Measurements from ENCODE around the gene SMIM24.
"Not testable (repeated sequence)": the region's sequence is repeated elsewhere in the genome, so short reads cannot be mapped to it uniquely, and the experiment has no call there.

SMIM24 gene

DNA sequence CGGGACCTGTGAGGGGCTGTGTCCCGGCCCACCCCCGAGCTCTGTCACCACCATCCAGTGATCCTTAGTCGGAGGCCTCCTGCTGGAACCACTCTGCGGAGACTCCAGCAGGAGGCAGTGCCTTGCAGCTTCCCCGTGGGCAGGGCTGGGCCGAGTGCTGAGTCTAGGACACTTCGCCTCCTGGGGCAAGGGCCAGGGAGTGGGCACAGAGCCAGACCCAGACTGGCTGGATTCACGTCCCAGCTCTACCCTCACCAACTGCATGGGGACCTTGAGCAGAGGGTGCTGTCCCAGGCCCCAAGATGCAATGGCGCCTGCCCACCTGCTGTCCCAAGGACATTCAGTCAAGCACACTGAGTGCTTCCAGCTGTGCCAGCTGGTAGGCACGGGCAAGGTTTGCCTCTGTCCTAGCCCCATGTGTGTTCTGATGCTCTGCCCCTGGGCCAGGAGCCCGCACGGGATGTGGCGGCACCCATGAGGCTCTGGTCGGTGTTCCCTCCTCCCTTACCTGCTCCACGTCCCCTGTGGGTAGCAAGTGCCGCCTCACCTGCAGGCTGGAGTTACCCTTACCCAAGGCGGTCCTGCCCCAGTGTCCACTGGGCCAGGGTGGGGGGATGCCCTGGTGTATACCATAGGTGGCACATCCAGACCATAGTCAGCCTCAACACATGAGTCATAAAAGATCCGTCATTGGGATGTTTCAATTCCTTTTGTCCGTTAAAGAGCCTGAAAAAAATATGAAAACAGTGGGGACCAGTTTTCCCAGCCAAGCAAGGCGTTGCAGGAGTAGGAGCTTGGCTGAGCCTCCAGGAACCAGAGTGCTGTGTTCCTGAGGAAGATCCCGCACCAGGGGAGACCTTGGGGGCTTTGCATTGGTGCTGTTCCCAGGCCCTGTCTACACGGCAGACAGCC is 33.2 kb upstream of the SMIM24 start:
- no peak for DNase-seq

DNA sequence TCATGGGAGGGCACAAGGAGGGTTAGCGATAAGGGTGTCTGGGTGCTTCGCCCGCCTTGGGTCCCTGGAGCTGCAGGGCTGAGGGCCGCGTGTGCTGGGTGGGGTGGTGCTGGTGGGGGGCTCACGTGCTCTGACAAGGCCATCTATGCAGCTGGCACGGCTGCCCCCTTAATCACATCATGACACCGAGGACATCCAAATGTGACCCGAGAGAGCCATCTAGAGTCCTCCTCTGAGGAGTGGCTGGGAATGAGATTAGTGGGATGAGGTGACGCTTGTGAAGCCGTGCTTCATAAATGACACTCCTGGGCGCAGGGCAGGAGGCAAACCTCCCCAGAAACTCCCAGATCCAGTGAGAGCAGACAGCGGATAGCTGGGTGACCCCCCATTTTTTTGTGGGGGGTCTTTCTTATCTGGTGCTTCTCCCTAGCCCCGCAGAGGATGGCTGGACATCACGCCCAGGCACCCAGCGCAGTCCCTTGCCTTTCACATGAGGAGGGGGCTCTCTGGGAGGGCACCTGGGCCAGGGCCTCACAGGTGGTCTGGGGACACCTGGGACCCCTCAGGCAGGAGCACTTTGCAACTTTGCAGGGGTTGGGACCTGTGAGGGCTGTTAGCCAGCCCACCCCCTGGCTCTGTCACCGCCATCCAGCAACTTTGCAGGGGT is 32.4 kb upstream of the SMIM24 start:
- DNase-seq = no peak

DNA sequence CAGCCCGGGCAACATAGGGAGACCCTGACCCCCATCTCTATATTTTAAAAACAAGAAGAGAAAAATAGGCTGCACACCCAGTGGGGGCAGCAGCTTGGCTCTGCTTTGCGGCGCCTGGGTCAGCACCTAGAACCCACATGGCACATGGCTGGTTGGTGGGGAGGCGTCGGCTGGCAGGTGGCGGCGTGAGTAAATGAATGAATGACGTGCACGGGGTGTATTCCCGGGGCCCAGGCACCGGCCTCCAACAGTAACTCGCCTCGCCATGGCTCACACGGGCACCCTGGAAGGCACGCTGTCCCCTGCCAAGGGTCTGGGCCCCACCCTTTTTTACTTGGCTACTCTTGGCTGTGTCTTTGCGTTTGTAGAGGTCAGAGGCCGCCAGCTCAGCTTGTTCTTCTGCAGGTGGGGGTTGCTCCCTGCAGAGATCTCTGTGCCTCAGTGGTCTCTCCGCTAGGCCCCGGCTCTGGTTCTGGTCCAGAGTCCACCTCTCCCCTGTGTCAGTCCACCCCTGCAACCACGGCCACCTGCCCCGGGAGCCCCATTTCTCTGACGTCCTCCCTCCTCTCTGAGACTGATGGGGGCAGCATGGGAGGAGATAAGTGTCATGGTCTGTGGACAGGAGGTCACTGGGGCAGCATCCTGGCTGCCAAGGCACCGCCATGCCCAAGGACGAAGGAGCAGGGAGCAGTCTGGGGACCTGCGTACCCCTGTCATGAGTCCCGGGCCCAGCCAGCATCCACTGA is 31.4 kb upstream of the SMIM24 start:
- no peak for DNase-seq

DNA sequence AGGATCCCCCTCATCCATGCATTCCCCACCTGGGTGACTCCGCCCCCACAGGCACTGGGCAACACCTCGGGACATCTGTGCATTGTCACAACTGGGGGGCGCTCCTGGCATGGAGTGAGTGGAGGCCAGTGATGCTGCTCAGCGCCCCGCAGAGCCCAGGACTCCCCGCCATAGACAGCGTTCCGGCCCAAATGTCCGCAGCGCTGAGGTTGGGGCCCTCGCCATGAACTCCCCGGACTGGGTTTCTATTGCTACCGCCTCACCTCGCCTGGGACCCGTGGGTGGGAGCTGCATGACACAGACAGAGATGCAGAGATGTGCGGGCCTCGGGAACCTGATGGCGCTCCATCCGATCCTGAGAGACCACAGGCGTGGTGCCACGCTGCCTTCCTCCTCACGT is 30.4 kb upstream of the SMIM24 start:
- no peak for DNase-seq

DNA sequence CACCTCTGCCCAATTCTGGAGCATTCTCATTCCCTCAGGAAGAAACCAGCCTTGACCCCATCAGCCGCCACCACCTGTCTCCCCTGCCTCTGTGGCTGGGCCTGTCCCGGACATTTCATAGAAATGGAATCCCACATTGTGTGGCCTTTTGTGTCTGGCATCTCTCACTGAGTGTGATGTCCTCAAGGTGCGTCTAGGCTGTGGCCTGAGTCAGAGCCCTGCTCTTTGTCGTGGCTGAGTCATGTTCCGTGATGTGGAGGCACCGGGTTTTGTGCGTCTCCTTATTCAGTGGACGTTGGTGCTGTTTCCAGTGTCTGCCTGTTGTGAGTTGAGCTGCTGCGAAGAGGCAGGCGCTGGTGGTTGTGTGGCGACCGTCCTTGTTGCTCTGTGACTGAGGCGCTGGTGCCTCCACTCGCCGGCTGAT is 29.3 kb upstream of the SMIM24 start:
- no peak for DNase-seq

DNA sequence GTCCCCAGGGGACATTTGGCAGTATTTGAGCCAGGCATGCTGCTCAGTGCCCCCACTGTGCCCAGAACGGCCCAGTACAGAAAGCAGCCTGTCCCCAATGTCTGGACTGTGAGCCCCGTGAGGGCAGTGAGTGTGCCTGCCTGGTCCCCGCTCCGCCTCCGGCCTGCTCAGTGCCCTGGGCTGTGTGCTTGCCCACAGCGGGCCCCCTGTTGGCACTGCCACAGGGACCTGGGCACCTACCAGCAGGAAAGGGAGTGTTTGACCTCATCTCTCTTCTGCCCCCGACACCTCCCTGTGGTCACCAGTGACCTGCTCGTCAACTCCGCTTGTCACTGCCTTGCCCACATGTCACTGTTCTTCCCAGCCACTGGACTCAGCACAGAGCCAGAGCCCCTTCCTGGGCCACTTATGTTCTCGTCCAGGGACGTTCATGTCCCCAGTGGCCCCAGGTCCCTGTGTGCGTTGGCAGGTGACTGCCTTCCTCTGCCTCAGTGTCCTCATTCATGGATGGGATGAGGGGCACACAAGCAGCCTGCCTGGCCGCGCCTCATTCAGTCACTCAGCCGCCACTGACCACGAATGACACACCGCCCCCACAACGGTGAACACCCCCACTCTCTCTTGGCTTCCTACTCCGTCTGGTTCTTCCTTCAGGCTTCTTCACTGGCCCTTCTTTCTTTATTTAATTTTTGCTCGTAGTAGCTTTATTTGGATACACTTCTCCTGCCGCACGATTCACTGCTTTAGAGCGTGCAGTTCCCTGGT is 28.6 kb upstream of the SMIM24 start:
- DNase-seq = no peak

DNA sequence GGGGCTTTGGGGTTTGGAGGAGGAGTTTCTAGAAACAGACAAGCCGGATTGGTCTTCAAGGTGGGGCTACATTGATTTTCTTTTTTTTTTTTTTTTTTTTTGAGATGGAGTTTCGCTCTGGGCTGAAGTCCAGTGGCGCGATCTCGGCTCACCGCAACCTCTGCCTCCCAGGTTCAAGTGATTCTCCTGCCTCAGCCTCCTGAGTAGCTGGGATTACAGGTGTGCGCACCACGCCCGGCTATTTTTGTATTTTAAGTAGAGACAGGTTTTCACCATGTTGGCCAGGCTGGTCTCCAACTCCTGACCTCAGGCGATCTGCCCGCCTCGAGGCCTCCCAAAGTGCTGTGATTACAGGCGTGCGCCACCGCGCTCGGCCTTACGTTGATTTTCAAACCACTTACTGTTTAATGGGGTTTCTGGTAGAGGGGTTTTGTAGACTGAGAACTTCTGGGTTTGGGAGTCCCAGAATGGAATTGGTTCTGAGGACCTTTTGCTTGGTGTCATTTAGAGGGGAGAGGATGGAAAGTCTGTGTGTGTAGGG is 27.9 kb upstream of the SMIM24 start:
- not testable (repeated sequence) for DNase-seq

DNA sequence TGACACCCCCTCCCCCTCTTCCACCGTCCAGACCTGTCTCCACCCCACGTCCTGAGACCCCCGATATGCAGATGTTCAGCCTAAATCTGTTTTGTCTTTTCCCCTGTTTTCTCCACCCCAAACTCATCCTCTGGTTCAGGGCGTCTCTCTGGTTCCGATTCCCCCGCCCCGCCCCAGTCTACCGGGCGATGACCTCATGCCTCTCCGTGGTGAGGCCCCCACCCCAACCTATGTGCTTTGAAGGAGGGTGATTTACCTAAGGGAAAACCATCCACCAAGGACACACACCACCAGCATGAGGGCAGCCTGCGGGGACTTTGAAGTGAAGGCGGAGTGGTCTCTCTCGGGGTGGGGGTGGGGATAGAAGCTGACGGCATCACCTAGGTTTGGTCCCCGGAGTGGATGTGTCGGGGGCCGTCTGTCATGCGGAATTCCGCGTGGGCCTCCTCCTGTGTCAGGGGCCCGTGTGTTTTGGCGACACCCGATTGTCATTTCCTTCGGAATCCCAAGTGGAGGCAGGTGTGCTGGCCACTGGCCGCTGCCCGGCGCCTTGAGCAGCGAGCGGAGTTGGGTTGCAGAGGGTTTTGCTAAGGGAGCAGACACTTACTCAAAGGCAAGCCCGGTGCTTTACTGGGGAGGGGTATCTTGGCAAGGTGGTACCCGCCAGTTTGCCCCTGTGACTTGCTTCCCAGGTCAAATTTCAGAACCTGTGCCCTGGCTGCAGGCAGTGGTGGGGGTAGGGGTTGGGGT is 27.2 kb upstream of the SMIM24 start:
- DNase-seq = no peak

DNA sequence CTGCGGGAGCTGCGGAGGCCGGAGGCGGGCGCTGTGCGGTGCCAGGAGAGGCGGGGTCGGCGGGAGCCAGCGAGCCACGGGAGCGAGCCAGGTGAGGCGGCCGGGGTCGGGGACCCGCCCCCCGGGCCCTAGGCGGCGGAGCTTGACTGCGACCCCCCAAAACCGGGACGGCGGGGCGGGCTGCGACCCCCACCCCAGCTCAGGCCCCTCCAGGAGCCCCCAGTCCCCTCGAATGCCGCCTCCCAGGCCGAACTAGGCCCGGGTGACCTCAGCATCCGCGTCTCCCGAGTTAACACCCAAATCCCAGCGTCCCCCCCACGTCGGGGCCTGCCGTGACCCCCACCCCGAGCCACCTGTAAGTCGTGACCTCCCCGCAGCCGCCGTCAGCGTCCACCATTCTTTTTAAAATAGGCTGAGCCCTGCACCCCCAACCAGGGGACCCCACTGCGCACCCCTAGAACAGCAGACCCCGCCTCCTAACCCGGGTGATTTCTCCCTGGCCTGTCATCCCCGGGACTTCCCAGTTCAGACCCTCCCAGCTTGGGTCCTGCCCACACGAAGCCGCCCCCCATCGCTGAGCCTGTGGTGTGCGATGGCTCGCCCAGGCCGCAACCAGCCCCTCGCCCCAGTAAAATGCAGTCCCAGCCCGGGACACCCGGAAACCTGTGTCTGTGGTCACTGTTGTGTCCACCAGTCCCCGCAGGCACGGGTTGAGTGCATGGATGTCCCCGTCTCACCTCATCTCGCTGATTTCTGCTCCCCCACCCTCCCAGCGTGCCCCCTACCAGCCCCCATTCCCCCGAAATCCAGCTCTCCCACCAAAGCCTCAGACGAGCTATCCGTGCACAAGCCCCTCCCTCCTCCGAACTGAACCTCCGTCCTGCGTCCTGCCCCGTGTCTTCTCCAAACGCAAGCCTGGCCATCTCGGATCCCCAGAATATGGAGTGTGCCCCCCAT is 26.3 kb upstream of the SMIM24 start:
- DNase-seq = no peak

DNA sequence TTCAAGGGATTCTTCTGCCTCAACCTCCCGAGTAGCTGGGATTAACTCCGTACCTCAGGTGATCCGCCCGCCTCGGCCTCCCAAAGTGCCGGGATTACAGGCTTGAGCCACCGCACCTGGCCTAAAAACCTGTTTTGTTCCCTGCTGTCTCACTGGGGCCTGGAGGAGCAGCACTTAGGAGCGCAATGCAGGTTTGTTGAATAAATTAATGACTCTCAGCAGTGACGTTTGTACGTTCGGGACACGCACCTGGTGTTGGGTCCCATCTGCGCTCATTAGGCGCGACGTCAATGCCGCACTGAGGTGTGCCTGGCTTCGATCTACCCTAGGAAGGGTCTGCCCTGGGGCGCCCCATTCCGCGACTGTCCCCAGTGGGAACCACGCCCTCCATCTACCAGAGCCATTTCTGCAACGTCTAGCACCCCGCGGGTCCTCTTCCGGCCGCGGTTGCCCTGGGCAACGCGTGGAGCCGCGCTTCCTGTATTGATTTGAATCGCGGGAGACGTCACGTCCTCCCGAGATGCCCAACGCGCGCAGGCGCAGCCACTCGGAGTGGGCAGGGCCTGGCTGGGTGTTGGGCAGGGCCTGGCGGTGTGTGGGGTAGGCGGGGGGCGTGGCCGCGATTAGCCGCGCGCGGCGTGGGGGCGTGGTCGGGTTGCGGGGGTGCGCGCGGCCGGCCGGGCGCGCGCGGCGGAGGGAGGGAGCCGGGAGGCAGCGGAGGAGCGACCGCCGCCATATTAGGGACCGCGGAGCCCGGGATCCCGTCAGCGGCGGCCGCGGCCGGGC is 25.5 kb upstream of the SMIM24 start, which contains the start of gene FZR1:
TSS of gene FZR1 (plus strand) at position 714 of the 786 bp plus-strand sequence. CDS start 16,679 bp downstream, outside the sequence.
- peak; percentile 95 for DNase-seq

DNA sequence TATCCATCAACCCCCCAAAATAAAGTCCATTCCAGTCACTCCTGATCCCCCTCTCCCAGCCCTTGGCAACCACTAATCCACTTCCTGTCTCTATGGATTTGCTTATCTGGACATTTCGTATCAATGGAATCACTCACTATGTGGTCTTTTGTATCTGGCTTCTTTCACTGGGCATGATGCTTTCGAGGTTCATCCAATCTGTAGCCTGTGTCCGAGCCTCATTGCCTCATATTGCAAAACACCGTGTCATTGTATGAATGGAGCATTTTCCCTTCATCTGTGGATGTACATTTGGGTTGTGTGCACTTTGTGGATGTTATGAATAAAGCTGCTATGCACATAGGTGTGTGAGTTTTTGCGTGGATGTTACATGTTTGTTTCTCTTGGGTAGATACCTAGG is 24.4 kb upstream of the SMIM24 start:
- DNase-seq = no peak

DNA sequence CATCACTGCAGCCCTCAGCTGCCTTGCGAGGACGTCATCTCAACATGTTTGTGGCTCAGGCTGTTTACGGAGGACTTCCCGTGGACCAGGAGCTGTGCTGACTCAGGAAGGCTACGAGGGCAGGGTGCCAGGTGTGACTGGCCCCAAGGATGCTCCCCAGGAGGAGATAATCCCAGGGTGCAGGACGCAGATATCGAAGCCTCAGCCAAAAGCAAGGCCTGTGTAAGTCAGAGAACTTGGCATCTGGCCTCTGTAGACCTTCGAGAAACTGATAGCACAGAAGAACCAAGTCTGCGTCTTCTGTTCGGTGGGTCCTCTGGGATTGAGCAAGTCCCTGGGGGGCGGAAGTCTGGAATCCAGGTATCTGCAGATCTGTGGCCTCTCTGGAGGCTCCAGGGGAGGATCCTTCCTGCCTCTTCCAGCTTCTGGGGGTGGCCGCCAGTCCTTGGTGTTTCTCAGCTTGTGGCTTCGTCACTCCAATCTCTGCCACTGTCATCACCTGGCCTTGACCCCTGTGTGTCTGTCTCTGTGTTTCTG is 22.8 kb upstream of the SMIM24 start:
- DNase-seq = no peak

DNA sequence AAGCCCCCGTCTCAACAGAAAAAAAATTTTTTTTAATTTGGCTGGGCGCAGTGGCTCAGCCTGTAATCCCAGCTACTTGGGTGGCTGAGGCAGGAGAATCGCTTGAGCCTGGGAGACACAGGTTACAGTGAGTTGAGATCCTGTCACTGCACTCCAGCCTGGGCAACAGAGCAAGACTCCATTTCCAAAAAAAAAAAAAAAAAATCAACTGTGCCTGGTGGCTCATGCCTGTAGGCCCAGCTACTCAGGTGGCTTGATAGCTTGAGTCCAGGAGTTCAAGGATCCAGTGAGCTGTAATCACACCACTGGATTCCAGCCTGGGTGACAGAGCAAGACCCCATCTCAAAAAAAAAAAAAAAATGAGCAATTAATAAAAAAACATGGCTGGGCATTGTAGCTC is 21.5 kb upstream of the SMIM24 start:
- DNase-seq = no peak

DNA sequence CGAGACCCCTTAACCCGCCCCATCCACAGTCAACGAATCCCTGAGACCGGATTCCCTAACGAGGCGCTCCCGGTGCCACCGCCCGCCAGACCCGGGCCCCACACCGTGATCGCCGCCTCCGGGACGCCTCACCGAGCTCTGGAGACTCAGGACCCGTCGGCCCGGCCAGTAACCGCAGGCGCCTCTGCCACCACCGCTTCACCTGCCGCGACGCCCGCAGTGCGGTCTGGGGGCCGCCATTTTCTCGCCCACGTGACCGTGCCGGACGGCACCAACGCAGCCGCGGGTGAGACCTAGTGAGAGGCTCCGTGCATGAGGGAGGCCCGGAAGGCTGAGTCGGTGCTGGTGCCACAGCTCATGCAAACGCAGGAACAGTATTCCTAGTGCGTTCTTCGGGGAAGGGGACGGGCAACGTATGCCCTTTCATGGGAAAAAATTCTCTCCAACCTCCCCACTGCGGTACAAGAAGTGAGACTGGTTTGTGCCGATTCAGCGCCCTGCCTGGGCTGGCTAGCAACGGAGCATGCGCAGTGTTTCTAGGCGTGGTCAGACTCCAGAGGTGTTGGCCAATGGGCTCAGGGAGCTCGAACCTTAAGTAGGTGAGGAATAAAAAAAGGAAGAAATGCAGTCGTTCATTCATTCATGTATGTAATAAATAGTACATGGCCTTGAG is 20.2 kb upstream of the SMIM24 start, which contains the start of gene DOHH:
TSS of gene DOHH (minus strand) at position 246 of the 673 bp plus-strand sequence. CDS start 3,860 bp downstream, outside the sequence.
- peak; percentile 92 for DNase-seq

DNA sequence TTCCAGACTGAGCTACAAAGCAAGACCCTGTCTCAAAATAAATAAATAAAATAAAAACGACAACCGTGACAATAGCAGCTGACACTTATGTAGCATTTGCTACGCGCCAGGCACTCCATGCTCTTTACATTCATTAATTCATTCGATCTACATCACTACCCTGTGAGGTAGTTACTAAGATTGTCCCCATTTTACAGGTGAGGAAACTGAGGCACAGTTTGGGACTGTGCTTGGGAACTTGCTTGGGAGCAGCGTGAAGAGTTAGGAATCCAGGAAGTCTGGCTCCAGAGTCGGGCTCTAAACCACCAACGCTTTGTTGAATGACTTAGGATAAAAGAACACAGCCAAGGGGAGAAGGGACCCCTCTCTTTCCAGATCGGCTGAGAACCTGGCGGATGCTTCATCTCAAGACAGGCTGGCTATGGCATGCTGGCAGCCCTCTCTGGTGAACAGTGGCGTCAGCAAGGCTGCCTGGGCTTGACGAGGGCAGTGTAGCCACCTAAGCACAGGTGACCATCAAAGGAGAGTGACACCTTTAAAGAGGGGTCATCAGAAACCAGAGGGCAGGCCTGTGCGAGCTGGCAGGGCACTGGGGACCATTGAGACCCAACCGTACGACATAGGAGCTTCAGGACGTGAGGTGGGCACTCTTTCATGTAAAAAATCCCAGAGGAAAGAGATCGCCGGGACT is 19.6 kb upstream of the SMIM24 start:
- DNase-seq = no peak

DNA sequence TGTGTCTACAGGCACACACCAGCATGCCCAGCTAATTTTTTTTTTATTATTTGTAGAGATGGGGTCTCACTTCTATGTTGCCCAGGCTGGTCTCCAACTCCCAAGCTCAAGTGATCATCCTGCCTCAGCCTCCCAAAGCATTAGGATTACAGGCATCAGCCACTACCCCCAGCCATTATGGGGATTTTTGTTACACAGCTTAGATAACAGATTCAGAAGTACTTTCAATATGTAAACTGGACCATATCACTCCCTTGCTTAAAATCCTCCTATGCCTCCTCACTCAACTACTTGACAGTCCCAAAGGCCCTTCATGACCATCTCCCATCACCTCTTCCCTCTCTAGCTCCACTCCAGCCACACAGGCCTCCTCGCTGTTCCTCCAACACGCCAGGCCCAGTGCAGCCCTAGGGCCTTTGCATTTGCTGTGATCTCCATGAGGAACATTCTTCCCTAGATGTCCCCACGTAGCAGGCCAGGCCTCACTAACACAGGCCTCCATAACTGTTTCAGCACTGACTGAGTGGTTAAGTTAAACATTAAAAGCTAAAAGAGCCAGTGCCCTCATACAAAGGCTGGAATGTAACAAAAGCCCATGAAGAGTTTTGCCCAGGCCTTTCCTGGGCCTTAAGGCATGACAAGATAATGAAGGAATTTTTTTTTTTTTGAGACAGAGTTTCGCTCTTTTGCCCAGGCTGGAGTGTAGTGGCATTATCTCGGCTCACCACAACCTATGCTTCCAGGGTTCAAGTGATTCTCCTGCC is 17.6 kb upstream of the SMIM24 start:
- no peak for DNase-seq

All from NCI-H2107 (cell line).